ENCODE results near the gene CCN5. TPM values are rescaled to one million over a fixed set of nuclear protein-coding genes. Genes with fewer than 3 reads are reported as not detected.

CCN5 gene
- total RNA-seq, 6 experiments from 2014 or later: 0.92 to 6.1 (median 1.5) TPM

DNA sequence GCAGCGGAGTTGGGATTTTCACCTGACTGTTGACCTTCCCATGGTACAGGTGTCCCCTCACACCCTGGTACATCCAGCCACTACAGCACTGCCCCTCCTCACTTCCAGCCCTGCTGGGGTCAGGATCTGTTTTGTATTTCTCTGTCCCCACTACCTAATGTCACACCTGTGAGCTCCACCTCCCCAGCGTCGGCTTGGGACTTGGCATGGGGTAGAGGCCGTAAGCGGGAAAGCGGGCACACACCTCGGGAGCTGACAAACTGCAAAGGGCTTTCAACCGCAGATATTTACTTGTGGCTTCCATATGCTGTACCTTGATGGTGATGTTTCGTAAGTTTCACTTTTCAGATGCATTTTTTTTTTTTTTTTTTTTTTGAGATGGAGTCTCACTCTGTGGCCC is 5.4 kb upstream of the CCN5 start:
- ATAC-seq (no peak), DNase-seq (no peak)
- no peak for TF ChIP-seq POLR2A (IDR thresholded peaks at IDR 0.05)
- TF ChIP-seq, protein P1, sequence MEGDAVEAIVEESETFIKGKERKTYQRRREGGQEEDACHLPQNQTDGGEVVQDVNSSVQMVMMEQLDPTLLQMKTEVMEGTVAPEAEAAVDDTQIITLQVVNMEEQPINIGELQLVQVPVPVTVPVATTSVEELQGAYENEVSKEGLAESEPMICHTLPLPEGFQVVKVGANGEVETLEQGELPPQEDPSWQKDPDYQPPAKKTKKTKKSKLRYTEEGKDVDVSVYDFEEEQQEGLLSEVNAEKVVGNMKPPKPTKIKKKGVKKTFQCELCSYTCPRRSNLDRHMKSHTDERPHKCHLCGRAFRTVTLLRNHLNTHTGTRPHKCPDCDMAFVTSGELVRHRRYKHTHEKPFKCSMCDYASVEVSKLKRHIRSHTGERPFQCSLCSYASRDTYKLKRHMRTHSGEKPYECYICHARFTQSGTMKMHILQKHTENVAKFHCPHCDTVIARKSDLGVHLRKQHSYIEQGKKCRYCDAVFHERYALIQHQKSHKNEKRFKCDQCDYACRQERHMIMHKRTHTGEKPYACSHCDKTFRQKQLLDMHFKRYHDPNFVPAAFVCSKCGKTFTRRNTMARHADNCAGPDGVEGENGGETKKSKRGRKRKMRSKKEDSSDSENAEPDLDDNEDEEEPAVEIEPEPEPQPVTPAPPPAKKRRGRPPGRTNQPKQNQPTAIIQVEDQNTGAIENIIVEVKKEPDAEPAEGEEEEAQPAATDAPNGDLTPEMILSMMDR (IDR thresholded peaks at IDR 0.05): no peak
- Histone ChIP-seq H3K27me3 (no peaks in the 10 kb centered on the region), H3K4me1 (no peaks in the 10 kb centered on the region), H3K36me3 (no peaks in the 10 kb centered on the region), H3K4me3 (no peak overlapping the region), H3K9me3 (no peaks in the 10 kb centered on the region), H3K27ac (no peak overlapping the region)
- intact Hi-C loops (cut with DNase I): no loop called here
- 85% methylated on average over 5 of the region's 9 CpGs for WGBS (ENCODE audit: insufficient coverage, low coverage, low lambda C conversion rate, missing lambda C conversion rate)

DNA sequence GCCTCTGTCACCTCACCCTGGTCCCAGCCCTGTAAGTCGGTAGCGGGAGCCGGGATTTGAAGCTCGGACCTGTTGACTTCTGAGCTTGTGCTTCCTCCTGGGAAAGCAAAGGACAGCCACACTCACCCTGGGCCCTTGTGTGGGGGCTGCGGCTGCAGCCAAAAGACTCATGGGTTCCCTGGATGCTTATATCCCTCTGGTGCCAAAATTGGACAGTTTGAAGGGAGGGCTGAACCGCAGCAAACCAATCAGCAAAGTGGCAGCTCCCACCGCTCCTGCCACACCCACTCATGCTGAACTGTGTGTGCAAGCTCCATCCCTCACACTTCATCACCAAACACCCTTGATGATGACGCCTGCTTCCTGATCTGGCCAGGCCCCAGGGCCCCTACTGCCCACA is 3.9 kb upstream of the CCN5 start:
- ATAC-seq (no peak), DNase-seq (no peak)
- WGBS (ENCODE audit: insufficient coverage, low coverage, low lambda C conversion rate, missing lambda C conversion rate): no CpG with 5 or more reads among the region's 8 CpGs

DNA sequence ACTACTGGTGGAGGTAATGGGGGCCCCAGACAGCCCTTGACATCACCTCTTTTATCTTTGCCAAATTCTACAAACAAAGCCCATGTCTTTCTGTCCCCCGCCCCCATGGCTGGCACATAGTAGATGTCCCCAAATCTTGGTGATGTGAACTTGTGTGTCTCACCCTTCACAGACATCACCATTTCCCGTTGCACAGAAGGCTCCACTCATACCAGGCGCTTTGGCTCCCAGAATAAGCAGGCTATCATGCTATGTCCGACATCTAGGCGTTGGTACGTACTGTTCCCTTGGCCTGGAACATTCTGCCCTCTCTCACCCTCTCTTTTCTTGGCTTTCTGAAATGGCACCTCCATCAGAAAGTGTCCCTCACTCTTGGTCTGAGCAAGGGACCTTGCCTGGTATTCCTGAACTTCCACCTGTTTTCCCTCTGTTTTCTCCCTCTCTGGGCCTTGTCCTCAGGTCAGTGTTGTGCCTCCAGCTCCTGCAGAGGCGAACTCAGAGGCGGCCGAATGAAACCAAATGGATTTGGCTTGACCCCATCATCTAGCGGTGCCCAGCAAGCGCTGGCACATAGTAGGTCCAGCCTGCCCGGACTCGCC is 968 bp upstream of the CCN5 start:
- H3K27ac ChIP-seq: no peak overlapping the region
- no peak for DNase-seq

More for the DNA sequence above, 3.9 kb upstream of the CCN5 start:
- H3K4me1 ChIP-seq: no peaks in the 10 kb centered on the region
- no peaks in the 10 kb centered on the region for H3K27me3 ChIP-seq
- no peaks in the 10 kb centered on the region for H3K36me3 ChIP-seq
- intact Hi-C loops (cut with DNase I): no loop called here
- TF ChIP-seq, protein P1 (IDR thresholded peaks at IDR 0.05): no peak
- no peak for TF ChIP-seq POLR2A (IDR thresholded peaks at IDR 0.05)
- no peaks in the 10 kb centered on the region for H3K9me3 ChIP-seq
- H3K27ac ChIP-seq: no peak overlapping the region
- no peak overlapping the region for H3K4me3 ChIP-seq

DNA sequence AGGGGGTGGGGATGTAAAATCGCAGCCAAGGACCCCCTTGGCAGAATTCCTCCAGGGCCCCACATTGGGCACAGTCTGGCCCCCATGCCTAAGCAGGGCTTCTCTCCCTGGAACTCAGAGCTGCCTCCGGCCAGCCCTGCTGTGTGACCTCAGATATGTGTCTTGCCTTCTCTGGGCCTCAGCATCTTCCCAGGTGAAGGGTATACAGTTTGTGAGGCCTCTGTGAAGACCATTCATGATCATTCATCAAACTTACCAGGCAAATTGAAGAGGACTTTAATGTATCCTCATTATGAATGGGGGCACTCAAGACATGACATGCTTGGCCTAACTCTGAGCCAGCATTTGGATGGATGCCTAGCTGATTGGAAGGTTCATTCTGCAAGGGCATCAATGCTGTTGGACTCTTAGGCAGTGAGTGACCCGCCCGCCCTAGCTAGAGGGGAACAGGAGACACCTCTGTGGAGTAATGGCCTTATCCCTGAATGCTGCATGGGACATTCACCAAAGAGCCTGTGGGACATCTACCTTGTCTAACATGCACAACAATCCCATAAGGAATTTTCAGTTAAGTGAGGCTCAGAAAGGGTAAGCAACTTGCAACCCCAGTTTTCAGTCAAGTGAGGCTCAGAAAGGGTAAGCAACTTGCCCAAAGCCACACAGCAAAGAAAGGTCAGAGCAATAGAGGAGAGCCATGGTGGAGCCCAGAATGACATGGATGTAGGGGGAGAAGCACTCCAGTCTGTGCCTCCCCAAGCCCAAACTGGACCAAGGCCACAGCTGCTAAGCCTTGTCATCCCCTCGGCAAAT is 535 bp downstream of the CCN5 start:
- no peaks in the 10 kb centered on the region for H3K9me3 ChIP-seq
- no CpG with 5 or more reads among the region's 5 CpGs for WGBS (ENCODE audit: insufficient coverage, low coverage, low lambda C conversion rate, missing lambda C conversion rate)
- no peaks in the 10 kb centered on the region for H3K4me1 ChIP-seq
- ATAC-seq: no peak
- intact Hi-C loops (cut with DNase I): no loop called here
- no peak overlapping the region for H3K27ac ChIP-seq
- TF ChIP-seq POLR2A (IDR thresholded peaks at IDR 0.05): no peak
- TF ChIP-seq, protein P1 (IDR thresholded peaks at IDR 0.05): no peak
- no peaks in the 10 kb centered on the region for H3K27me3 ChIP-seq
- no peaks in the 10 kb centered on the region for H3K36me3 ChIP-seq
- no peak overlapping the region for H3K4me3 ChIP-seq
- DNase-seq: no peak

More for the DNA sequence above, 968 bp upstream of the CCN5 start:
- no peak overlapping the region for H3K4me3 ChIP-seq
- no peaks in the 10 kb centered on the region for H3K4me1 ChIP-seq
- H3K27me3 ChIP-seq: no peaks in the 10 kb centered on the region
- no peaks in the 10 kb centered on the region for H3K9me3 ChIP-seq
- TF ChIP-seq, protein P1 (IDR thresholded peaks at IDR 0.05): no peak
- no peak for TF ChIP-seq POLR2A (IDR thresholded peaks at IDR 0.05)
- intact Hi-C loops (cut with DNase I): no loop called here
- ATAC-seq: peak in 3 of 4 donors; percentile 18 to 23 (median 18)
- 60% methylated on average over 8 of the region's 13 CpGs for WGBS (ENCODE audit: insufficient coverage, low coverage, low lambda C conversion rate, missing lambda C conversion rate)
- no peaks in the 10 kb centered on the region for H3K36me3 ChIP-seq
